HEK293T (cell line): ENCODE data around the gene RNGTT.

Experiments used
- ARNT ChIP-seq: fragments of 450-650 bp; IDR thresholded peaks from 2 replicates; pipeline ENCODE4 v1.6.1; 2017; ENCODE audit warnings: mild to moderate bottlenecking
- BHLHE40 ChIP-seq: fragments of 450-650 bp; IDR thresholded peaks from 2 replicates; pipeline ENCODE4 v1.6.1; 2016; ENCODE audit warnings: mild to moderate bottlenecking, moderate library complexity, borderline replicate concordance
- ELF4 ChIP-seq: fragments of 450-650 bp; IDR thresholded peaks from 2 replicates; pipeline ENCODE4 v1.6.1; 2017; ENCODE audit warnings: antibody characterized with exemption
- FOXA1 ChIP-seq: fragments of 450-650 bp; IDR thresholded peaks from 2 replicates; pipeline ENCODE4 v1.6.1; 2016; ENCODE audit warnings: mild to moderate bottlenecking
- FOXK2 ChIP-seq: fragments of 450-650 bp; IDR thresholded peaks from 2 replicates; pipeline ENCODE4 v1.6.1; 2016; ENCODE audit warnings: mild to moderate bottlenecking
- FOXM1 ChIP-seq: fragments of 450-650 bp; IDR thresholded peaks from 2 replicates; pipeline ENCODE4 v1.6.1; 2017; ENCODE audit warnings: mild to moderate bottlenecking, borderline replicate concordance
- HDGF ChIP-seq: fragments of 450-650 bp; IDR thresholded peaks from 2 replicates; pipeline ENCODE4 v1.6.1; 2017; ENCODE audit warnings: antibody characterized with exemption, borderline replicate concordance
- L3MBTL2 ChIP-seq: fragments of 450-650 bp; conservative IDR thresholded peaks from 2 replicates; pipeline ENCODE4 v1.6.1; 2016; ENCODE audit warnings: mild to moderate bottlenecking
- LEF1 ChIP-seq: fragments of 450-650 bp; IDR thresholded peaks from 2 replicates; pipeline ENCODE4 v1.6.1; 2017; ENCODE audit warnings: mild to moderate bottlenecking, borderline replicate concordance
- NFRKB ChIP-seq: fragments of 450-650 bp; IDR thresholded peaks from 2 replicates; pipeline ENCODE4 v1.6.1; 2016; ENCODE audit warnings: mild to moderate bottlenecking, moderate library complexity
- PKNOX1 ChIP-seq: fragments of 450-650 bp; IDR thresholded peaks from 2 replicates; pipeline ENCODE4 v1.6.1; 2016
- SP1 ChIP-seq: fragments of 450-650 bp; IDR thresholded peaks from 2 replicates; pipeline ENCODE4 v1.6.1; 2017
- TARDBP ChIP-seq: fragments of 450-650 bp; IDR thresholded peaks from 2 replicates; pipeline ENCODE4 v1.6.1; 2016
- ZNF384 ChIP-seq: fragments of 450-650 bp; IDR thresholded peaks from 2 replicates; pipeline ENCODE4 v1.6.1; 2016

- TF ChIP-seq NFRKB (no peak), PKNOX1 (no peak), ELF4 (no peak), FOXA1 (no peak), LEF1 (no peak), SP1 (no peak), FOXM1 (no peak), ARNT (no peak), BHLHE40 (no peak), L3MBTL2 (no peak), FOXK2 (no peak), TARDBP (no peak), HDGF (no peak), ZNF384 (no peak)
Measured at GRCh38 chr6:88921734-88922133, 41.7 kb downstream of the RNGTT start.
